Adrenal gland (tissue), 5 donors: Measurements from ENCODE around the gene BCAS3.
"Not testable (repeated sequence)": the region's sequence is repeated elsewhere in the genome, so short reads cannot be mapped to it uniquely, and the experiment has no call there.

Source experiments
- POLR2A ChIP-seq, 2 donors: fragments of 450-650 bp; IDR thresholded peaks; one replicate each; pipeline ENCODE4 v1.6.1; 2017; ENCODE audit warnings: antibody characterized with exemption in 2 of 2, mild to moderate bottlenecking in 2 of 2, moderate library complexity in 1 of 2
- TF ChIP-seq, protein P1 (sequence below), 6 experiments: fragments of 450-650 bp in 4 of 6; fragments of 200-600 bp in 2 of 6; sonication (generic) in 1 of 6; IDR thresholded peaks; 1 replicate in 5 of 6; 2 replicates in 1 of 6; pipeline versions ENCODE4 v1.5.1 to v1.8.0; 2016 to 2021; ENCODE audit warnings: antibody characterized with exemption in 6 of 6, mild to moderate bottlenecking in 2 of 6, moderate library complexity in 1 of 6
- donor health status: DM: no; HTN: no; CAD: no.

- TF ChIP-seq, protein P1, sequence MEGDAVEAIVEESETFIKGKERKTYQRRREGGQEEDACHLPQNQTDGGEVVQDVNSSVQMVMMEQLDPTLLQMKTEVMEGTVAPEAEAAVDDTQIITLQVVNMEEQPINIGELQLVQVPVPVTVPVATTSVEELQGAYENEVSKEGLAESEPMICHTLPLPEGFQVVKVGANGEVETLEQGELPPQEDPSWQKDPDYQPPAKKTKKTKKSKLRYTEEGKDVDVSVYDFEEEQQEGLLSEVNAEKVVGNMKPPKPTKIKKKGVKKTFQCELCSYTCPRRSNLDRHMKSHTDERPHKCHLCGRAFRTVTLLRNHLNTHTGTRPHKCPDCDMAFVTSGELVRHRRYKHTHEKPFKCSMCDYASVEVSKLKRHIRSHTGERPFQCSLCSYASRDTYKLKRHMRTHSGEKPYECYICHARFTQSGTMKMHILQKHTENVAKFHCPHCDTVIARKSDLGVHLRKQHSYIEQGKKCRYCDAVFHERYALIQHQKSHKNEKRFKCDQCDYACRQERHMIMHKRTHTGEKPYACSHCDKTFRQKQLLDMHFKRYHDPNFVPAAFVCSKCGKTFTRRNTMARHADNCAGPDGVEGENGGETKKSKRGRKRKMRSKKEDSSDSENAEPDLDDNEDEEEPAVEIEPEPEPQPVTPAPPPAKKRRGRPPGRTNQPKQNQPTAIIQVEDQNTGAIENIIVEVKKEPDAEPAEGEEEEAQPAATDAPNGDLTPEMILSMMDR (IDR thresholded peaks at IDR 0.05) = not testable (repeated sequence)
- TF ChIP-seq POLR2A (IDR thresholded peaks at IDR 0.05) = not testable (repeated sequence)
Observed at GRCh38 chr17:60668741-60669140, 8.9 kb upstream of the BCAS3 start.
